GM13977 (cell line): Measurements from ENCODE around the gene SALL1.
A peak's percentile ranks its signal among the peaks of the same experiment; 100 is the strongest.

Source experiments
- DNase-seq: peaks from one replicate; pipeline ENCODE4 v3.0.0; 2012; ENCODE audit warnings: low spot score
- in situ Hi-C: fragments of 300-500 bp; cut with MboI; formaldehyde crosslinking; loops from one replicate; pipeline ENCODE4 v1.12.0; 2022; ENCODE audit warnings: low sequenced_read_pairs, low pct_unique_long_range_greater_than_20kb, mixed read lengths, inconsistent platforms; ENCODE audit not compliant: unreplicated experiment
- TF ChIP-seq, protein P1 (sequence below): IDR thresholded peaks from 2 replicates; pipeline ENCODE4 v1.5.1; 2012; ENCODE audit warnings: mild to moderate bottlenecking, control low read depth; ENCODE audit not compliant: insufficient read depth; ENCODE audit errors: extremely low read depth, missing control alignments

Gene SALL1

DNA sequence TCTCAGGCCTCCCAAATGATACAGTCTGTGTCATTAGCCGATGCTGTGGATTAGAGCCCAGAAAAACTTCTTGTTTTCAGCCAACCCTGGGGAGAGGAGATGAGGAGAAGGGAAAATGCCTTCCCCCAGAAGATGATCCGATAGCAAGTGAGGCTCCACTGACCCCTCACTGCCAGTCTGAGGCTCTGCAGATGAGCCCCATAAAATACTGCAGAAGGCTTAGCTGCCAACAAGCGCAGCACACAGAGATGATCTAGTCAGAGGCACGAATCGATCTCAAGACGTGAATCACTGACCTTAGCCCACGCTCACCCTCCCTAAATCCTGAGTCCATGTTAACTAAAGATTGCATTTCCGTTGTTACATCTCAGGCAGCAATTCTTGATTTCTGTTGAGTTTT lies 31.5 kb downstream of the SALL1 start:
- no peak for DNase-seq
- in situ Hi-C loops, result no loop called here
- TF ChIP-seq, protein P1, sequence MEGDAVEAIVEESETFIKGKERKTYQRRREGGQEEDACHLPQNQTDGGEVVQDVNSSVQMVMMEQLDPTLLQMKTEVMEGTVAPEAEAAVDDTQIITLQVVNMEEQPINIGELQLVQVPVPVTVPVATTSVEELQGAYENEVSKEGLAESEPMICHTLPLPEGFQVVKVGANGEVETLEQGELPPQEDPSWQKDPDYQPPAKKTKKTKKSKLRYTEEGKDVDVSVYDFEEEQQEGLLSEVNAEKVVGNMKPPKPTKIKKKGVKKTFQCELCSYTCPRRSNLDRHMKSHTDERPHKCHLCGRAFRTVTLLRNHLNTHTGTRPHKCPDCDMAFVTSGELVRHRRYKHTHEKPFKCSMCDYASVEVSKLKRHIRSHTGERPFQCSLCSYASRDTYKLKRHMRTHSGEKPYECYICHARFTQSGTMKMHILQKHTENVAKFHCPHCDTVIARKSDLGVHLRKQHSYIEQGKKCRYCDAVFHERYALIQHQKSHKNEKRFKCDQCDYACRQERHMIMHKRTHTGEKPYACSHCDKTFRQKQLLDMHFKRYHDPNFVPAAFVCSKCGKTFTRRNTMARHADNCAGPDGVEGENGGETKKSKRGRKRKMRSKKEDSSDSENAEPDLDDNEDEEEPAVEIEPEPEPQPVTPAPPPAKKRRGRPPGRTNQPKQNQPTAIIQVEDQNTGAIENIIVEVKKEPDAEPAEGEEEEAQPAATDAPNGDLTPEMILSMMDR, result no peak

DNA sequence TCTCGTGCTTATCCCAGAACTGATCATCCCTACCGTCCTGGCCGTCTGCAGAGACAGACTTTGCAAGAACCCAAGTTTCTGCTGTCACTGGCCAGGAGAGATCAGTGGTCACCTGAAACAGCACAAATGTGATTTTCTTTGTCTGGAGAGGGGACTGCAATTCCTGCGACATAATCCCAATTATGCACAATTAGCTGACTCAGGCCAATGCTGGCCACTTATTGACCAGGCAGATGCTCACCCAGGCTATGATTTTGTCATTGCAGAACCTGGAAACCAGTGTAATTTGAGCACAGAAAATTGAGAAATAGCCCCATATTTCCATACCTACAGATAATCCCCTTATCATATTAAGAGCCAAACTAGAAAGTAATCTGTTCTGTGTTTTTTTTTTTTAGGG lies 34.7 kb downstream of the SALL1 start:
- DNase-seq, result no peak
- in situ Hi-C loops, result no loop called here
- TF ChIP-seq, protein P1, result no peak

GRCh38 chr16:51114382-51114781 lies 36.7 kb downstream of the SALL1 start:
- no peak for DNase-seq
- TF ChIP-seq, protein P1, result no peak
- in situ Hi-C loops, result no loop called here

DNA sequence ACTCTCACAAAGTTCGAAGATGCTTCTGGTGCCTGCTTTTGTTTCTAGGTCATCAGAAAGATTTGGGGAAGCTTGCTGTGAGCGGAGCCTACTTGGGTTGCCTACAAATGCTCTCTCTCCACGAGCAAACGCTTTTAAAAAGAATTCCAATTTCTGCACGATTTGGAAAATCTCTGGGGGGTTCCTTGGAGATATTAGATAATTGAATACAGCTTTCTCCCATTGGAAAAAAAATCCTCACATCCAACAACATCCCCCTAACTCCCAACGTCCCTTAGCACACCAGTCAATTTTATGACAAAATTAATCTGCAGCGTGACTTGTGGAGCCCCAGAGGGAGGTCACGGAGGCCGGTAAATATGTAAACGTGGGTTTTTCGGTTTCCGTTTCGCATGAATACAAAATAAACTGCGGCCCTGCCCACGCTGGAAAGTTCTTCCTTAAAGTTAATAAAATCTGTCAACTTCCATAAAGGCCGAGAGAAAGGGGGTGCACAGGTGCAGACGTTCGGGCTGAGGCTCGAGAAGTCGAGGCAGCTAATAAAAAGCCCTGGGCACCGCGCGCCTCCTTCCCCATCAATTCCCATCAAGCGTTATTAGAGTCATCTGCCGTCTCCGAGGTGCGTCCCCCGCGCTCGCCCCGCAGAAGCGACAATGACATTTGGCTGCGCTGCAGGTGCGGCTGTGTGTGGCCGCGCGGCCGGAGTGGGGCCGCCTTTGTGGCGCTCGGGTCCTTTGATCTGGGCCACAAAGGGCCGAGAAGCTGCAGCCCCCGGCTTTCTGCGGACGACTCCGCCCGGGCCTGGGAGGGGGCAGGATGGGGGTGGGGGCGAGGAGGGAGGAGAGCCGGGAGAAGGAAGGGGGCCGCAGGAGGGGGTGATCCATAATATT lies 37.6 kb downstream of the SALL1 start:
- DNase-seq, result peak; percentile 32
- in situ Hi-C loops, result no loop called here
- TF ChIP-seq, protein P1, result no peak

- TF ChIP-seq, protein P1, result no peak
- in situ Hi-C loops, result no loop called here
- no peak for DNase-seq
These were observed 38.7 kb downstream of the SALL1 start for GRCh38 chr16:51112323-51112722.

- in situ Hi-C loops, result no loop called here
- TF ChIP-seq, protein P1, result no peak
- no peak for DNase-seq
These were observed 39.3 kb downstream of the SALL1 start for GRCh38 chr16:51111759-51112158.

DNA sequence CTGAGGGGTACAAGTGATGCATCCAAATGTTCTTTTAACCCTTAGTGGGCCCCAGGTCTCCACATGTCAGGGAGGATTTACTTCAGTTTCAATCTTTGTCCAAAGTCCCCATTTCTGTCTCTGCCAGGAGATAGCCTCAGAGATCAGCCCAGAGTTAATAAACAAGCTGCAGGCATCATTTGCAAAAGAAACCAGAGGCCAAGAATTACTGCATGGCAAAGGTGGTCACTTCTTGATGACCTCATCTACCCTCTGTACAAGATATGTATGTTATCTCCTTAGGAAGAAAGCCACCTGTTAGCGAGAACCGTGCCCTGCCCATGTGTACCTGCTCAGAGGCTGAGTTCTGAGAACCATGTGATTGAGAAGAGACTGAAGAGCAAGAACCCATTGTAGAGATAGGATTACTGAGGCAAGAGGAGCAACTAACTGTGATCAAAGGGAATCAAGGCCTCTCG lies 40.3 kb downstream of the SALL1 start:
- DNase-seq, result no peak
- in situ Hi-C loops, result no loop called here
- TF ChIP-seq, protein P1, result no peak
